Measurements from ENCODE around the gene TLX1.
"Not testable (repeated sequence)": the region's sequence is repeated elsewhere in the genome, so short reads cannot be mapped to it uniquely, and the experiment has no call there.

Gene TLX1

GRCh38 chr10:101145750-101146391 is 14.8 kb downstream of the TLX1 start:
- in situ Hi-C loops (cut with MboI; ENCODE audit: low sequenced_read_pairs): loop anchor here (10.0 kb wide), 1 partner anchor 91 kb away; no protein-coding TSS in a partner anchor

DNA sequence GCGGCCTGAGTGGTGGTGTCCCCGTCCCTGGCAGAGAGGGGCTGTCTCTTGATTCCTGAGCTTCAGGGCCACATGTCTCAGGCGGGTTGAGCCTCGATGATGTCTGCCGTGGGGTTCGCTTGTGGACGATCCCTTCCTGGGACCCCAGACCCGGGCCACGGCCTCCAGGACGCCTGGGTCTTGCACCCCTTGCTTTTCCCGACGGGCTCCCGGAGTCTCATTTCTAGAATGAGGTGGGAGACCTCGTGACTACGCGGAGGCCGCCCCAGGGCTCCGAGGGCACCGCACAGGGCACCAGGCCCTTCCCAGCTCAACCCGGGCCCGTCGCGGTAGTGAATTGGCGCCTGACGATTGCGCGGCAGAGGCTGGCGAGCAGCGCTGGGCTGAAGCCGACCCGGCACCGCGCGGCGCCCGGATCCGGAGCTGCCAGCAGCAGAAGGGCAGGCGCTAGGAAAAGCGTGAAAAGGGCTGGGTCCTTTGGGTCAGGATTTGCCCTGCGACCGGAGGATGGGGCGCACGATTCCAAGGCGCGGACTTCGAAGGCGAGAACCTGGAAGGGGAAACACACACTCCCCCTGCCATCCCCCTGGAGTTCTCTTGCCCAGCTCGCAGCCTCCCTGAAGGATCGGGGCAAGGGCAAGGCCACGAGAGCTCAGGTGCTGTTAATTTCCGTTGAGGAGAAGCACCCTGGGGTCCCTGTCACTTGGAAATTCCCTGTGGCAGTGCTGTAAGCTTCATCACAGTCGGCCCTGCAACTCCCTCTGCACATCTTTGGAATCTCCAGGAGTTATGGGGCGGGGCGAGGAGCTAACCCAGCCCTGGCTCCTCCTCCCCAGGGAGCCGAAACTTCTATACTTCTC is 15.5 kb downstream of the TLX1 start:
- in situ Hi-C loops (cut with MboI; ENCODE audit: low sequenced_read_pairs): loop anchor here (10.0 kb wide), 1 partner anchor 92 kb away; no protein-coding TSS in a partner anchor

DNA sequence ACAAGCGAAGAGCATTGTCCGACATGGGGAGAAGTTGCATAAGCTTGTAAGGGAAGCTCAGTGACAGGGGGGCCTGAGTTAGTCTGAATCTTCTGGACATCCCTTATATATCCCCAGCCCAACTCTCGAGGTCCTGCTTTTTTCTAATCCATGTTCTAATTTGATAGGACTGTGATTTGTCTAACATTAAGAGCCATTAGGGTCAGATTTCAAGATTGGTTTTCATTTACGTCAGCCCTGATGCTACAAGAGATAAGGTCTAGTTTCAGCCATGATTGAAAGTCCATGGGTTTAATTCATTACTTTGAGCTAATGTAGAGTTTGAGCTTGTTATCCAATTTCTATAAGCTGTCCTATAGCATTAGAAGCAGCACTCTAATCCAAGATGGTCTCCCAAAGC is 20.3 kb downstream of the TLX1 start:
- in situ Hi-C loops (cut with MboI; ENCODE audit: low sequenced_read_pairs): no loop called here

DNA sequence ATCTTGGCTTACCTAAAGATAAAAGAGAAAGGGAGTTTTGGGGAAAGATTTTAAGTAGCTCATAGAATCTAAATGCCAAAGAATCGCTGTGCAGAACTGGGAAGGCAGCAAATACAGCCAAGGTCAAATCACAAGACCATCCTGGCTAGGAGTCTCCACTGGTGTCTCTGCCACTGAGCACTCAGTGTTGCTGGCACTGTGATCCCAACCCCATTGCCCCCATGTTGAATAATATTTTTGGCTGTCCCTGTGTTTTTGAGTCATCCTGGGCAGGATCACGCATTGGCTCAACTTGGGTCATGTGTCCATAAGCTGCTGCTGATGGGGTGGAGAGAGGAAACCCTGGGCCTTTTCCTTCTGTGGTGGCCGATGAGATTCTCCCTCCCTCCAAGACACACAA is 21.2 kb downstream of the TLX1 start:
- in situ Hi-C loops (cut with MboI; ENCODE audit: low sequenced_read_pairs): no loop called here

DNA sequence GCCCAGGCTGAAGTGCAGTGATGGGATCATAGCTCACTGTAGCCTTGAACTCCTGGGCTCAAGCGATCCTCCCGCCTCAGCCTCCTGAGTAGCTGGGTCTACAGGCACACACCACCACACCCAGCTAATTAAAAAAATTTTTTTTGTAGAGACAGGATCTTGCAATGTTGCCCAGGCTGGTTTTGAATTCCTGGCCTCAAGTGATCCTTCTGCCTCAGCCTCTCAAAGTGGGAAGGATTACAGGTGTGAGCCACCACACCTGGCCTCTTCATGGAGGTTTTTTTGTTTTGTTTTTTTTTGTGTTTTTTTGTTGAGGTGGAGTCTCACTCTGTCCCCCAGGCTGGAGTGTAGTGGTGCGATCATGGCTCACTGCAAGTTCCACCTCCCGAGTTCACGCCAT is 23.4 kb downstream of the TLX1 start:
- in situ Hi-C loops (cut with MboI; ENCODE audit: low sequenced_read_pairs): not testable (repeated sequence)

- in situ Hi-C loops (cut with MboI; ENCODE audit: low sequenced_read_pairs): no loop called here
Observed at GRCh38 chr10:101155896-101156295, 24.8 kb downstream of the TLX1 start.

DNA sequence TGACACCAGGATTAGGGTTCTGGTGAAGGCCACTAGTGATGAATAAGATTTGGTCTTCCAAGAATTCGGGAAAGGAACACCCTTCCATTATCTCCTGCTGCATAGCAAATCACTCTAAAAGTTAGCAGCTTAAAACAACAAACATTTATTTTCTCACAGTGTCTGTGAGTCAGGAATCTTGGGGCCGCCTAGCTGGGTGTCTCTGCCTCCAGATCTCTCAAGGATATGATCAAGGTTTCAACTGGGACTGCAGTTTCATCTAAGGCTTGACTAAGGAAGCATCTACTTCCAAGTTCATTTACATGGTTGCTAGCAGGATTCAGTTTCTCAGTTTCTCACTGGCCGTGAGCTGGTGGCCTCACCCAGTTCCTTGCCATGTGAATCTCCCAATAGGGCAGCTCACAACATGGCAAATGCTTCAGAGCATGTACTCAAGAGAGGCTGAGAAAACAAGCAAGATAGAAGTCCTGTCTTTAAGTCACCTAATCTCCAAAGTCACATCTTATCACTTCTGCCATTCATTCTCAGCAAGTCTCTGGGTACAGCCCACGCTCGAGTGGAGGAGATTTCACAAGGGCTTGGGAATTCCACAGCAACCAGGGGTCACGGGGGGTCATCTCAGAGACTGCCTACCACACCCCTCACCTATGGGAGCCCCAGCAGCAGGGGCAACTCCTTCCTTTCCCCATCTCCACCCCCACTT is 26.8 kb downstream of the TLX1 start:
- in situ Hi-C loops (cut with MboI; ENCODE audit: low sequenced_read_pairs): no loop called here

GRCh38 chr10:101158459-101159058 is 27.5 kb downstream of the TLX1 start:
- in situ Hi-C loops (cut with MboI; ENCODE audit: low sequenced_read_pairs): no loop called here

DNA sequence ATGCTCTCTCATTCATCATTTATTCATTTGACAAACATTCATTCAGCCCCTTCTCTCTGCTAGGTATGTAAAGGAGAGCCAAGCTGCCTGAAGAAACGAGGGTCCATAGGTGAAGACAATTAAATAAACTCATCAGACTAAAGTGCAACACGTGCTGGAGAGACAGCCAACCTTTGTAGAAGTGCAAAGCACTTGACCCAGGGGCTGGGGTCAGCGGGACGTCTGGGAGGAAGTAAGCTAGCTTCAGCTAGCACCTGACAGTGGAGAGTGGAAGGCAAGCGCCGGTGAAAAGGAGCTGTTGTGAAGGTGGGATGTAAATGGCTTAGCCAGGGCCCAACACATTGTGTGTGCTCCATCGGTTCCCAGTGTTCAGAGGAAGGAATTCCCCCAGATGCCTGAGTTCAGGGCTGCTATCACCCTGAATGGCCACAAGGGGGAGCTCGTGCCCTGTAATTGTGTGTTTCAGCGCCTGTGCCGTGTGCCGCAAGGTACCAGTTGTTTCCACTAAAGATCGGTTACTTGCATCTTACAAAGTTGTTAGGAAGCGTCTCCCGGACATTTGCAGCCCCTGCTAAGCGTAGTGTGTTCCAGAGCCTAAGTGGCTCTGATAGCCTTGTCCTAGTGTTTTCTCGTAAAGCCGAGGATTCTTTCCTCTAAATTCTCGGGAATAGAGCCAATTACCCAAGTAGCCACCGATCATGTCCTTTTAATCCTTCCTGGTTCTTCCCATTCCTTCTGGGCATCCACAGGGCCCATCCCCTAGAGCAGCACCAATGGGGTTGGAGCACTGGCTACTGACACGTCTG is 30.6 kb downstream of the TLX1 start:
- in situ Hi-C loops (cut with MboI; ENCODE audit: low sequenced_read_pairs): no loop called here

GRCh38 chr10:101162677-101163076 is 31.6 kb downstream of the TLX1 start:
- in situ Hi-C loops (cut with MboI; ENCODE audit: low sequenced_read_pairs): no loop called here

GRCh38 chr10:101164020-101164419 is 32.9 kb downstream of the TLX1 start:
- in situ Hi-C loops (cut with MboI; ENCODE audit: low sequenced_read_pairs): no loop called here

DNA sequence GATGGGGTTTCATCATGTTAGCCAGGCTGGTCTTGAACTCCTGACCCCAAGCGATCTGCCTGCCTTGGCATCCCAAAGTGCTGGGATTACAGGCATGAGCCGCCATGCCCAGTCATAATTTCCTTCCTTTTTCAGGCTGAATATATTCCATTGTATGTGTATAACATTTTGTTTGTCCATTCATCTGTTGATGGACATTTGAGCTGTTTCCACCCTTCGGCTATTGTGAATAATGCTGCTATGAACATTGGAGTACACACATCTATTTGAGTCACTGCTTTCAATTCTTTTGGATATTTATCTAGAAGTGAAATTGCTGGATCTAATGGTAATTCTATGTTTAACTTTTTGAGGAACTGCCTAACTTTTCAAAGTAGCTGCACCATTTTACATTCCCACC is 34.6 kb downstream of the TLX1 start:
- in situ Hi-C loops (cut with MboI; ENCODE audit: low sequenced_read_pairs): no loop called here

- in situ Hi-C loops (cut with MboI; ENCODE audit: low sequenced_read_pairs): no loop called here
Observed at GRCh38 chr10:101166430-101166829, 35.3 kb downstream of the TLX1 start.

- in situ Hi-C loops (cut with MboI; ENCODE audit: low sequenced_read_pairs): no loop called here
Observed at GRCh38 chr10:101172741-101173140, 41.6 kb downstream of the TLX1 start.

DNA sequence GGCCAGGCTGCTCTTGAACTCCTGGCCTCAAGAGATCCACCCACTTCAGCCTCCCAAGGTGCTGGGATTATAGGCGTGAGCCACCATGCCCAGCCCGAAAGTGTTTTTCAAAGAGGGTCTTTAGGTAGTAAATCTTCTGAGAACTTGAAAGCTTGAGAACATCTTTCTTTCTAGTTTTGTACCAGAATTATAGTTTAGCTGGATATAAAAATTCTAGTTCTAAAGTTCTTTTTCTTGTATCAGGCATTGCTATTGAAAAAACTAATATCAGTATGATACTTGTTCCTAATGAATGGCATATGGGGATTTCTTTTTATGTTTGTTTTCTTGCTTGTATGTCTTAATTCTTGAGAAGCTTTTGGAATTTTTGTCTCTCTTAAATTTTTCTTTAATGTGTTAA is 43.2 kb downstream of the TLX1 start:
- in situ Hi-C loops (cut with MboI; ENCODE audit: low sequenced_read_pairs): no loop called here

DNA sequence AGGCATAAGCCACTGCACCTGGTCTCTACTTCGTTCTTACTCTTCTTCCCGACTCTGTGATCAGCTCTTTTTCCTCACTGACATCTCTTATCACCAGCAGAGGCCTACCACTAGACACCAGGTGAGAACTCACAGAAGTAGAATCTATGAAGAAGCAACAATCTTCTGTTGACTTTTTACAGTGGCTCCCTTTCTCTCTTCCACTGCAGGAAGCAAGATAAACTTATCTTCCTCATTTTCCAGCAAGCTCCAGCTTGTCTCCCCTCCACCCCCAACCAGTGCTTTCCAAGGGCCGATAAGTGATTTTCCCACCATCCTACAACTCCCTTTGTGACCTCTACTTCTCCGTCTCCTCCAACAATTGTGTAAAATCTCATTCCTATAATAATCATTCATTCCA is 45.5 kb downstream of the TLX1 start:
- in situ Hi-C loops (cut with MboI; ENCODE audit: low sequenced_read_pairs): no loop called here

DNA sequence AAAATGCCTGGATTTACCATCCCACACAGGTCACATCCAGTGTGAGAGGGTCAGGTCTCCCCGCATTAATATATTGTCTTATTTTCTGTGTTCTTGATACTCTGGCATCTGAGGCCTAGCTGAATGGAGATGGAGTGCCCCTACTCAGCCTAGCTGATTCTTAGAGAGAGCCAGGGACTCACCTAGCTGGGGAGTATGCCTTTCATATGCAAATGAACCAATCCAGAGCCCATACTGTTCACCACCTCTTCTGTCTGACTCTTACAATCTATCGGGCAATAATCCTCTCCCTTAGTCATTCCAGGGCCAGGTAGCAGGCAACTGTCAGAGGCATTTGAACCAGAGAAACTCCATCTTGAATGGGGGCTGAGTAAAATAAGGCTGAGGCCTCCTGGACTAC is 51.8 kb downstream of the TLX1 start:
- in situ Hi-C loops (cut with MboI; ENCODE audit: low sequenced_read_pairs): no loop called here

- in situ Hi-C loops (cut with MboI; ENCODE audit: low sequenced_read_pairs): no loop called here
Observed at GRCh38 chr10:101183458-101184183, 52.5 kb downstream of the TLX1 start.
